NCI-H2171 (cell line): ENCODE measurements around the gene GABBR1.

Experiments used
- DNase-seq: peaks from one replicate; lab custom pipeline; 2025; lab: John Stamatoyannopoulos, UW

Gene GABBR1

DNA sequence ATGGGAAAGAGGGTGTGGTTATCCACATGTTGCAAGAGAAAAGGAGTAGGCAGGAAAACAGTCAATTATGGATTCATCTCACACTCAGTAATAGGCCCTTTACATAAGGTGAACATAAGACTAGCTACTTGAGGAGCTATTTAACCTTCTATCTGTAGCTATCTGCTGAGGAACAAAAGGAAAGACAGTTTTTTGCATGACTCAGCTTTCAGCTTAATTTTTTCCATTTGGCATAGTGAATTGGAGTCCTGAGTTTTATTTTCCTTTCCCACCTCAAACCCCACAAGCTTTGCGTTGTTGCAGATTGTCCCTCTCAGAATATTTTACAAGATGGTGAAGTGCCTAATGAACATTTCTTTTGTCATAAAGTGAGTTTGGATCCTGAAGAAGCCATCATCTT lies 105.9 kb downstream of the GABBR1 start:
- DNase-seq: no peak

DNA sequence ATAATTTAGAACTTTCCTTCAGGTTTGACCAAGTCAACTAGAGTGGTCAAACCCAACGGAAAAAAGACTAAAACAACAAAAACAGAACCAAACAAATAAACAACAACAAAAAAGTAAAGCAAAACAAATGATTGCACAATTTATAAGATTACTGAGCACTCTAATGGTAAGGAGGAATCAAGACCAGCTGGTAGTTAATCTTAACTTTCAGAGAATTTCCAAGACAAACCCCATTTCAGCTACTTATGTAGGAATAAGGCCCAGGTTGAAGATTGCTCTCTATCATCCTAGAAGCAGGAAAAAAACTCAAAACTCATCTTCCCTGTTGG lies 107.7 kb downstream of the GABBR1 start:
- DNase-seq: no peak

DNA sequence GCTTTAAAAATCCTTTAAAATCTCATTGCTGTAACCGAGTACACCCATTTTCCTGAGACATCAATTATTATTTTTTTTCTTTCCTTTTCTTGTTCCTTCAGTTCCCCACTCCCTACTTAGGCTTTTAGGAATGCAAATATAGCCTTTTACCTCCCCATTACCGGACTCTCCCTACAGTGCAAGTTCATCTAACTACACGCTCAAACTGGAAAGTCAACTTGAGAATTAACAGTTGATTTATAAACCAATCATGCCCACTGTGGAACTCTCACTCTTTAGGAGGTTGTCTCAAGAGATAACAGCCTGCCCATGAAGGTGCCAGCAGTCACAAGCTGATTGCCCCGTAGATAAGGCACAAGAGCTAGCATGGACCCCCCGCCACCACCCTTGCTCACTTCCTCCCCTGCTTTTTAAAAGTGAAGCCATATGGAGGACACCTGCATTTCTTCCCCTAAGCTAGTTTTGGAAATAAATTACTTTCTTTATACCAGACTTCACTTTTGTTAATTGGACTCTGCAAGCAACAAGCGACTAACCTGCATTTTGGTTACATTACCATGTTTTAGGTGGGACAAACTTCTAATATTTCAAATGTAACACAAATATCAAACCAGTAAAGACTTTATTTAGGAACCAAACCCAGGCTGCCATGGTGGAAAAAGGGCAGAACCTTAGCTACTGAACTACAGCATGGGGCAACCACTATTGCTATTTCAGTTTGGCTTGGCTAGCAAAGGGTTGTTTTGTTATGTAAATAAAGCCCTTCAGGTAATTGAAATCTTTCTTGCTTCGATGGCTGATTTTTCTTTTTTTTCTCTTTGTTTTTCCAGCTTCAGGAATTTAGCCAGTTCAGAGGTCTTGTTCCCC lies 108.3 kb downstream of the GABBR1 start:
- DNase-seq: no peak

DNA sequence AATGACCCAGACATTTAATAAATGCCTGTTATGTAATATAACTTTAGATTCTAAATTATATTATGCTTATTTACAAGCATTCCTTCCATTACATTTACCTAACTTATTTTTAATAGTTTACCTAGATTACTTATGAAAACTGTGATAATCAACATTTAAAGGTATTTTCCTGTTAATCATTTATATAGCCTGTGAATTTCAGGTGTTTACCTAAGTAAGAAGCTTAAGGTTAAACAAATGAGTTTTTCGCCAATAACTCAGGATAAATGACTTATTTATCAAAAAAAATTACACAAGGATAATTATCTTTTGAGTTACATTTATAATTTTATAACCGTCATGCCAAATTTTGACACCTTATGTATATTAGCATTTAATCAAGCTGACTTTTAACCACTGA lies 108.9 kb downstream of the GABBR1 start:
- DNase-seq: no peak

DNA sequence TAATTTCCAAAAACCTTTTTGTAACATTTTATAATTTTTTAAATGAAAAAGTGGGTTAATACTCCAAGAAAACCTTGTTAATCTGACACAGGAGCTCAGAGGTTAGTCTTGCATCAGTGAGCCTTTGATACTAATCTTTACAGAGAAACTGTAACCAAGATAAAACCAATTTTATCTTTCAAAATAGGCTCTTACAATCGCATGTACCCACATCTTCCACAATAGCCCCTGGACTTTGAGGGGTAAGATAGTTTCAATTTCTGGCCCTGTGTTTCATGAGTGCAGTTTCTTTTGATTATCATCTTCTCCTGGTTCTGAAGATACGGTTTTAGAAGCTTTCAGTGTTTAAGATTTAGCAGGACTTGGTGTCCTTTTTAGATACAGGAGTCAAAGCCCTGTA lies 110.8 kb downstream of the GABBR1 start:
- DNase-seq: no peak

DNA sequence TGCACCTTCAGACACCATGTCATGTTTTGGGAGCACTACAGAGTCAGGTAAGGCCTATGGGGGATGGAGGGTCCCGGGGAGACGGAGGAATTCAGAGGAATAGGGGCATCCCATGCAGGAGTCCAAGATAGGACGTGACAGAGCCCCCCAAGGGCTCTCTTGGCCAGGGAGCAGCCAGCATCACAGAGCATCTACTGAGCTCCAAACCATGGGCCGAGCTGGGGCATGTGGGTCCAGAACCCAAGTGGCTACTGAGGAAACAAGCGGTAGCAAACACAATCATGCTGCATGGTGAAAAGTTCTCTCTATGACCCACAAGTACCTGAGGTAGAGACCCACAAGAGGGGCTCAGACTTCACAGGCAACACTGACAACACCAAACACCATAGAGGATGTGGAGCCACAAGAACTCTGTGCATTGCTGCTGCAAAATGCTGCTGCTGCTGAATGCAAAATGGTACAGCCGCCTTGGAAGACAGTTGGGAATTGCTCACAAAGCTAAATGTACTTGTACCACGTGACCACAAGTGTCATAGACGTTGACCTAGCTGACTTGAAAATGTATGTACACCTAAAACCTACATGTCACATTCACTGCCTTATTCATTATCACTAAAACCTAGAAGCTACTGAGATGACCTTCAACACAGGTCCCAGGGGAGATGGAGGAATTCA lies 111.8 kb downstream of the GABBR1 start:
- no peak for DNase-seq

DNA sequence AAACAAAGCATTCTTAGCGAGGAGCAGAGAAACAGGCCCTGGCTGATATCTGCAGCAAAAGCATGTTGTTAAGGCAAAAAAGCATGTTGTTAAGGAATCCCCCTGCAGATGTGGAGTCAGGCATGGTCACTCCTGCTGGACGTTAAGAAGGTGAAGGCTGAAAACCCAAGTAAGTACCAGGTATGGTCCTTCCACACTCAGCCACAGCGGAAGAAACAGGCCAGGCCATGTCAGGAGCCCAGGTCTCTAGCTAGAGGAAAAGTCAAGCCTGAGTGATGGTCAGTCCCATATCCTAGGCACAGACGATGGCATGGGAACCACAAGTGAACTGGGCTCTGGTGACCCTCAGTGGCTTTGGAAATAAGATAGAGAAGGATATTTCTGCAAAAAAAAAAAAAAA lies 112.8 kb downstream of the GABBR1 start:
- no peak for DNase-seq

DNA sequence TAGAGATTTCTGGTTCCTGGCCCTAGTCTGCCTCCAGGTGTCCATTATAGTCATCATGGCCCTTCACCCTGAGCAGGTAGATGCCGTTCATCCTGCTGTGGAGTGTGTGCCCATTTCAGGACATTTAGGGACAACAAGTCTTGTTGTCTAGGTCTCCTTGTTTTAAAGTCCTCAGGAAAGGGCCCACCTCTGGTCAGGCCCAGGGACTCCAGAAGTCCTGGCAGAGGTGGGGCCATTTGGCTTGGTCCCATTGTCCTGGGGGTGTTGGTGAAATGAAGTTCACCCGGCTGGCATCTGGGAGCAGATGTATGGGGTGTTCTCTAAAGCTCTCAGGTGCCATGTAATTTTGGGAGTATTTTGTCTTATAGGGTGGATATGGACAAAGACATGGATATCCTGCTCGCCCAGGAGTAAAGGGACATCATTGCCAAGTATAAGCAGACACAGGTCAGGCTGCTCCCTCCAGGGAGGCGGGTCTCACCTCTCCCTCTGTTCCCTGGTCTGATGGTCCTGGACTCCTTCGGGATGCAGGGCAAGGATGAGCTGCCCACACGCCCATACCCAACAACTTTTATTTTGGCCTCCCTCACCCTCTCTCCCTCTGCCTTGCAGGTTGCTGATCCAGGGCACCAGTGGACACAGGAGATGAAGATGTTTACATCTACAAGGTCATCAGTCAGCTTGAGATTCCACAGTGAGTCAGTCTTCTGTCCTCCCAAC lies 113.5 kb downstream of the GABBR1 start:
- no peak for DNase-seq

DNA sequence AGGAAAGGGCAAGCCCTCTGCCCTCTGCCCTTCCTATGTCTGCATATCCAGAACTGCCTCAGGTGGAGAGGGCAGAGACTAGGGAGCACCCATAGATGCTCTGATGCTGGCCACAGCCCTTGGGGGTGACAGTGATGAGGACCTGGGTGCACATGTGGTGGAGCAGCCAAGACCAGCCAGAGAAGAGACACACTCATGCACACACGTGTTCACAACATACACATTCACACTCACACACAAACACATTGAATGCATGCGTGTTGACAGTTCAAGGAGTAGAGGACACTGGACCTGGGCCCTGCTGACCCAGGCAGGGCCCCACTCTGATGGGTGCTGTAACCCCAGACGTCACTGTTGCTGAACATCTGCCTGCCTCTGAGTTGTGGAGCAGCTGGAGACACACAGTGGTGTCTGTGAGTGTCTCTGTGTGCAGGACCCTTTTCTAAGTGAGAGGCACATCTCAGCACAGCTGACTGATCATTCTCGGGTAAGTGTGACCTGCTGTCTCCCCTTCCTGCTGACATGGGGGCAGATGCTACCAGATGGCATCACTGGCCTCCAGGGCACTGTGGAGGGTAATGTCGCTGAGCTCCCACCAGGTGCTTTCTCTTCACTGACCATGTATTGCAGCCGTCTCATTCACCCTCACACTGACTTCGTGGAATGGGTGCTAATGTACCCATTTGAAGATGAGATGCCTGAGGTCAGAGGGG lies 115.1 kb downstream of the GABBR1 start:
- DNase-seq: no peak

DNA sequence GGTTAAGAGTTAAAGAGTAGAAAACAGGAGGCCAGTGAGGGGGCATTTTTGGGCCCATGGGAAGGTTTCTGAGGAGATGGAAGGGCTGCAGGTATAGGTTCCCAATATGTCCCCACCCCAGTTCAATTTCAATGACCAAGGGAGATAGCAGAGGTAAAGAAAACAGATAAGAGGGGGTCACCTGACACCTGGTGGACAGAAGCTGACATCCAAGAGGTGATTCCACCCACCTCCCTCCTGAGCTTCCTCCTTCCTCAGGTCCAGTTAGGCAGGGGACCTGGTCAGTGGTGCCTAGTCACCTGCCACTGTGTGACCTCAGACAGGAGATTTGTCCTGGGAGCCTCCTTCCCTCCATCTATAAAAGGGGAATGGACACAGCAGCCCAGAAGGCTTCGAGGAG lies 115.7 kb downstream of the GABBR1 start:
- DNase-seq: no peak

DNA sequence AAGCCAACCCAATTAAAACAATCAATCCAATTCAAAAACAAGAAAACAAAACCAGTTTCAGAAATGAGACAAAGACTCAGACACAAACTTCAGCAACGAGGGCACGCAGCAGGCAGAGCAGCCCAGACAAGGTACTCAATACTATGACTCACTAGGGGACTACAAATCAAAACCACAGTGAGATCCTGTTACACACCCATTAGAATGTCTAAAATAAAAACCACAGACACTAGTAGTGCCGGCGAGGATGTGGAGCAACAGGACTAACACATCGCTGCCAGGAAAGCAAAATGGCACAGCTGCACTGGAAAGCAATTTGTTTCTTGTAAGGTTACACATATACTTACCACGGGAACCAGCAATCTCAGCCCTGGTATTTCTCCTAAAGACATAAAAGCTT lies 116.9 kb downstream of the GABBR1 start:
- no peak for DNase-seq

DNA sequence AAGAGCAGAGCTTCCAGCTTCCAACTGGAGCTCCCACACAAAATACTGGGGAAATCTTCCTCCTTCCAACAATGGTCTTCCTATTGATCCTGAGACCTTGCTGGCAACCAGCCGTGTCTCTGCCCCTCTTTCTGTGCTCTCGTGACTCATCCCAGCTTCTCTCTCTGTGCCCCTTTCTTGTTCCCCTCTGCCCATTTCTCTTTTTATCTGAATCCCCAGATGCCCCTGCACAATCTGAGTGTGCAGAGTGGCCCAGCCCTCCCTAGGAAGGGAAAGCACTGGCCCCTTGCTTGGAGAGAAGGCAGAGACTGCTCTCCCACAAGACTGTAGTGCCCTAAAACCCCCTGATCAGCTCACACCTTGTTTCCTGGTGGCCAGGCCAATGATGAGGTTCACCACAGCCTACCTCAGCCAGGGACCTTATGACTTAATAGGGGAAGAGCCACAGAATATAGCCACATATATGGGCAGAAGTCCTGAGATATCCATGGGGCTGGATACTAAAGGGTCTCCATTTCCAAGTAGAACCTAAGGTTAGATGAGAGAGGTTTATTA lies 122.2 kb downstream of the GABBR1 start:
- no peak for DNase-seq

DNA sequence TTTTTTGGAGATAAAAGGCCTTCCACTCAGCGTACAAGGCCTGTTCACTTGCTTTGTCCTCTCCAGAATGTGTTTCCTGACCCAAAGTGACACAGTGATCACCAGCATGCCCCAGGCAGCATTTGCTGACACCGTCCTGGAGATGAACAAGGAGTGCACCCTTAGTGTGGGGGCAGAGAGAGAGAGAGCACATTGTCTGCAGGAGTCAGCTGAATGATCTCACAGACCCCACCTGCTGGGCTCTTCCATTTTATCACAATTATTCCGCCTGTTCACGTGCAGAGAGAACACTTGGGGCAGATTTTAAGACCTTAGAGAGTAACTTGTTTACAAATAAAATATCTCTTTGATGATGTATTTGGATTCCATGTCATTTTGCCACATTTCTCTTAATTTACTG lies 122.8 kb downstream of the GABBR1 start:
- no peak for DNase-seq
